ENCODE data around the gene CLASP1. TPM values are rescaled to one million over a fixed set of nuclear protein-coding genes. Genes with fewer than 3 reads are reported as not detected.
A peak's percentile ranks its signal among the peaks of the same experiment; 100 is the strongest.

The CLASP1 gene
- total and polyA plus RNA-seq, 8 donors = 5.7 to 188 (median 20.8) TPM

DNA sequence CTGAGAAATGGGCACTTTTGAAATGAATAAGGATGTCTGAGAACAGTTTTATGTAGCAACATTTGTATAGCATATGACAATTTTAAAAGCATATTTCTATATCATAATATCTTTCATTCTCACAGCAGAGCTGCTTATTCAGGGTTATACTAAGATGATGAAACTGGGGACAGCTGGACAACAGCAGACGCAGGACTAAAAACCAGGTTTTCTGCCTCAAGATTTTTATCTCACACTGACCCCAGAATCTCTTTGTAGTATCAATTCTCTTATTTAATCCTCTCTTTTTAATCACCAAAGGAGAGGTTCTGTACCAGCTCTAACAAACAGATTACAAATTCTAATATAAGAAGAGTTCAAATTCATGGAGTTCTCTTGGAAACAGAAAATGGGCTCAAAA, 290.1 kb downstream of the CLASP1 start:
- Histone ChIP-seq H3K4me1 (peaks cover 24 to 71% (median 42%) of the 10 kb centered on the region in 4 donors), H3K27ac (peak overlapping the region in 1 of 5 donors; percentile 56), H3K4me3 (no peak overlapping the region), H3K9me3 (no peaks in the 10 kb centered on the region), H3K27me3 (no peaks in the 10 kb centered on the region), H3K36me3 (peaks cover 22 to 86% (median 72%) of the 10 kb centered on the region in 4 donors)
- no peak for DNase-seq
- WGBS, 5 donors = 94 to 100% (median 97%) methylated on average over 1 of the region's 1 CpG
- intact Hi-C loops (cut with DNase I; ENCODE audit: low total_unique reads) = loop anchor here (10.0 kb wide), 1 partner anchor 264 kb away; no protein-coding TSS in a partner anchor
- TF ChIP-seq CTCF (IDR thresholded peaks at IDR 0.05) (no peak), EP300 (IDR thresholded peaks at IDR 0.05) (no peak), POLR2A (IDR thresholded peaks at IDR 0.05) (no peak), POLR2AphosphoS5 (IDR thresholded peaks at IDR 0.05) (no peak)

DNA sequence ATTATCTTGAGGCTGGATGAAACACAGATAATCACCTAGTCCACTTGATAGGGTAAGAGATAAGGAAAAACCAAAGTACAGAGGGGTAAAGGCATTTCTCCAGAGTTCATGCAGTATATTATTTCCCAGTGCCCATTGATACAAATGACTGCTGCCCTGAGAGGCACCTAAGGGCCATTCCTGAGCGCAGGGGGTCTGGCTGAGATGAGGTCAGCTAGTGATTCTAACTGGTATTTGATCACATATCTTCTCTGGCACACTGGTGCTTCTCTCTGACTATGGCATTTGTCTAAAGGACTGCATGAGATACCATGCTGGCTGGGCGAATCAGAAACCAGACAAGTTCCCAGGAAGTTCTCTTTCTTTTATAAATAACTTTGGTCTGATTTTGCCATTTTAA, 291.0 kb downstream of the CLASP1 start:
- H3K36me3 ChIP-seq = peaks cover 26 to 87% (median 74%) of the 10 kb centered on the region in 4 donors
- H3K9me3 ChIP-seq = no peaks in the 10 kb centered on the region
- no peak for DNase-seq
- H3K4me3 ChIP-seq = no peak overlapping the region
- no peaks in the 10 kb centered on the region for H3K27me3 ChIP-seq
- TF ChIP-seq POLR2A (IDR thresholded peaks at IDR 0.05) = no peak
- no peak for TF ChIP-seq EP300 (IDR thresholded peaks at IDR 0.05)
- no peak for TF ChIP-seq CTCF (IDR thresholded peaks at IDR 0.05)
- peaks cover 25 to 62% (median 42%) of the 10 kb centered on the region in 4 donors for H3K4me1 ChIP-seq
- no peak overlapping the region for H3K27ac ChIP-seq
- intact Hi-C loops (cut with DNase I; ENCODE audit: low total_unique reads) = loop anchor here (10.0 kb wide), 1 partner anchor 263 kb away; no protein-coding TSS in a partner anchor
- WGBS, 5 donors = 78 to 96% (median 94%) methylated on average over 2 of the region's 2 CpGs

DNA sequence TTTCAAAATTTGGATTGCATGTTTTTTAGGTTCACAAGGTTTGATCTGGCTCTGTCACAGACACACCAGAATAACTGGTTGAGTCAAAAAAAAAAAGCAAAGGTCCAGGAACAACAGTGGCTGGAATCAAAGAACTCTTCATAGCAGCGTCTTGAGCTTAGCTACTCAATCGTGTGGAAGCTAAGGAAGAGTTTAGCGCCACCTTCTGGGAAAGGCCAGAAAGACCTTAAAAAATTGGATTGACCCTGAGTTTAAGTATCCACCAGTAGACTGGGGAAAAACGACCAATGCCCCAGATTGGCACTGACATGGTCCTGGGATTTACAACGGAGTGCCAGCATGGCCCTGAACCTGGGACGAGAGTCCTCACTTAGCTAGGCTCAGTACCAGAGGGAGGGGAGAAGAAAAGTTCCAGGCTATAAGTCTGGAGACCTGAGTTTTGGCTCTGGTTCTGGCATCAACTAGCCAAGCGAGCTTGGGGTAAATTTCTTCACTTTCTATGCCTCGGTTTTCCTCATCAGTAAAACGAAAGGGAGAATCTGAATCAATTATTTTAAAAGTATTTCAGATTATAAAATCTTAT, 293.1 kb downstream of the CLASP1 start:
- H3K27me3 ChIP-seq = no peaks in the 10 kb centered on the region
- H3K4me1 ChIP-seq = peaks cover 25 to 51% (median 37%) of the 10 kb centered on the region in 4 donors
- H3K27ac ChIP-seq = peak overlapping the region; percentile 42 to 83 (median 60)
- WGBS, 5 donors = 27 to 47% (median 33%) methylated on average over 9 of the region's 9 CpGs
- no peak overlapping the region for H3K4me3 ChIP-seq
- peaks cover 34 to 87% (median 74%) of the 10 kb centered on the region in 4 donors for H3K36me3 ChIP-seq
- TF ChIP-seq CTCF (IDR thresholded peaks at IDR 0.05) (peak in 5 of 7 experiments; percentile 36 to 70 (median 49)), POLR2A (IDR thresholded peaks at IDR 0.05) (no peak), EP300 (IDR thresholded peaks at IDR 0.05) (no peak)
- intact Hi-C loops (cut with DNase I; ENCODE audit: low total_unique reads) = loop anchor here (10.0 kb wide), 1 partner anchor 261 kb away; no protein-coding TSS in a partner anchor
- H3K9me3 ChIP-seq = no peaks in the 10 kb centered on the region
- peak; percentile 56 to 89 for DNase-seq

DNA sequence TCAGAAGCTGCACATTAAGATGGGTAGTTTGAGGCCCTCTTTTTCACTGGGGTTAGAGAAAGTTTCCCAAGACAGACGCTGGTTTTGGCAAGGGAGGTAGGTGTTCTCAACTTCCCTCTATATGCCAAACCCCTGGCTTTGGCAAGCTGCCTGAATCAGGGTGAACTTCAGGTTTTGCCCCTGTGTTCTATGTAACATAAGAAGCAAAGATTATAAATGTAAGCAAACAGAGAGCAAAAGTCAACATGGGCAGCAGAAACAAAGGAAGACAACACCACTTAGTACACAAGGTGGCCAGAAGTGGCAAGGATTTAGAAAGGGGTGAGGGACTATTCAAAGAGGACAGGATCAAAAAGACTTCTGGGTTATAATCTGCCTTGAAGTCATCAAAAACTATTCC, 293.8 kb downstream of the CLASP1 start:
- TF ChIP-seq POLR2A (IDR thresholded peaks at IDR 0.05) = no peak
- no peak for TF ChIP-seq EP300 (IDR thresholded peaks at IDR 0.05)
- TF ChIP-seq POLR2AphosphoS5 (IDR thresholded peaks at IDR 0.05) = peak in 1 of 3 donors; percentile 61
- peak overlapping the region; percentile 34 to 72 (median 55) for H3K27ac ChIP-seq
- 11 to 59% (median 28%) methylated on average over 1 of the region's 1 CpG for WGBS, 5 donors
- peaks cover 25 to 45% (median 31%) of the 10 kb centered on the region in 4 donors for H3K4me1 ChIP-seq
- intact Hi-C loops (cut with DNase I; ENCODE audit: low total_unique reads) = loop anchor here (10.0 kb wide), 1 partner anchor 261 kb away; no protein-coding TSS in a partner anchor
- H3K9me3 ChIP-seq = no peaks in the 10 kb centered on the region
- peak; percentile 83 to 87 for DNase-seq
- H3K4me3 ChIP-seq = no peak overlapping the region
- H3K36me3 ChIP-seq = peaks cover 38 to 88% (median 76%) of the 10 kb centered on the region in 4 donors
- no peaks in the 10 kb centered on the region for H3K27me3 ChIP-seq

All from stomach (tissue), 9 donors.